D341Med (cell line): ENCODE data around the gene EPB41L1.

ENCODE experiments used
- DNase-seq: peaks from one replicate; pipeline ENCODE4 v3.0.0; 2012; ENCODE audit warnings: low spot score

EPB41L1 gene

GRCh38 chr20:36281785-36282380 is 127.3 kb downstream of the EPB41L1 start:
- peak; percentile 13 for DNase-seq
